GM12878 (cell line): Measurements from ENCODE around the gene KCNJ16.

ENCODE experiments used
- BHLHE40 ChIP-seq, 2 experiments: fragments of 450-650 bp in 1 of 2; IDR thresholded peaks; 2 replicates each; pipeline ENCODE4 v1.6.1; 2011 to 2017; ENCODE audit warnings: low read depth in 2 of 2, borderline replicate concordance in 1 of 2, improper control_type of control experiment in 1 of 2, low read length in 1 of 2, mild to moderate bottlenecking in 1 of 2
- CHD4 ChIP-seq: fragments of 200-600 bp; sonication (generic); IDR thresholded peaks from 2 replicates; pipeline ENCODE4 v1.6.1; 2016; ENCODE audit warnings: mild to moderate bottlenecking
- CREB1 ChIP-seq: IDR thresholded peaks from 2 replicates; pipeline ENCODE4 v1.6.1; 2012; ENCODE audit warnings: low read depth, mild to moderate bottlenecking, inconsistent platforms
- CTCF ChIP-seq, 3 experiments: IDR thresholded peaks in 2 of 3; conservative IDR thresholded peaks in 1 of 3; 2 replicates each; pipeline ENCODE4 v1.5.1; 2011; ENCODE audit warnings: low read depth in 3 of 3, low read length in 3 of 3, mild to moderate bottlenecking in 3 of 3, control low read depth in 2 of 3, moderate library complexity in 2 of 3, inconsistent platforms in 1 of 3, mixed read lengths in 1 of 3; ENCODE audit not compliant: control insufficient read depth in 2 of 3, insufficient read depth in 1 of 3; ENCODE audit errors: extremely low read depth in 1 of 3
- HCFC1 ChIP-seq: fragments of 150-350 bp; IDR thresholded peaks from 2 replicates; pipeline ENCODE4 v1.6.1; 2014; ENCODE audit warnings: low read length
- NBN ChIP-seq: fragments of 450-650 bp; IDR thresholded peaks from 2 replicates; pipeline ENCODE4 v1.6.1; 2016
- NFYB ChIP-seq: IDR thresholded peaks from 2 replicates; pipeline ENCODE4 v1.6.1; 2011; ENCODE audit warnings: low read depth, mild to moderate bottlenecking, low read length, improper control_type of control experiment, moderate library complexity; ENCODE audit not compliant: insufficient read depth
- POLR2AphosphoS5 ChIP-seq: IDR thresholded peaks from 2 replicates; pipeline ENCODE4 v1.6.1; 2011; ENCODE audit warnings: mild to moderate bottlenecking, low read length, inconsistent platforms
- RB1 ChIP-seq: fragments of 450-650 bp; formaldehyde crosslinking; IDR thresholded peaks from 2 replicates; pipeline ENCODE4 v1.6.1; 2017; ENCODE audit warnings: mild to moderate bottlenecking, borderline replicate concordance
- TF ChIP-seq, protein P1 (sequence below): IDR thresholded peaks from 2 replicates; pipeline ENCODE4 v1.6.1; 2012; ENCODE audit warnings: low read depth, low read length, improper control_type of control experiment

DNA sequence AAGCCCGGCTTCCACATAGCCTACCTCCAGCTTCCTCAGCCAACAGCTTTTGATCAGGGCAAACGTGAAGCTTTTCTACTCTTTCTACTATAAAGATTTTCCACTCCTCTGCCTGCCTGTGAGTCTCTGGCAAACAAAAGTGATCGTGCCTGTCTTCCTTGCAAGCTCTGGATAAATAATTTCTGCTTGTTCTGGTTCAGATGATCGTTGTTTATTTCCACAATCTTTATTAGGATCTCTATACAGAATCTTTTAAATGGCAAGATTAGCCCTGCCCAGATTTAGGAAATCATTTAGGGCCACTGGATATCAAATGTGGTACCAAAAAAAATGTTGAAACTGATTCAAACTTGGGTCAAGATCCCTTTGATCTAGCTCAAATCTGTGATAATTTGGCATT is 20.4 kb downstream of the KCNJ16 start:
- TF ChIP-seq CTCF (IDR thresholded peaks at IDR 0.05 in 2 of 3, conservative IDR thresholded peaks at IDR 0.05 in 1 of 3; ENCODE audit: control insufficient read depth in 2 of 3, extremely low read depth in 1 of 3, insufficient read depth in 1 of 3, low read depth in 3 of 3, low read length in 3 of 3) (no peak), CHD4 (no peak), NFYB (no peak), POLR2AphosphoS5 (no peak), NBN (no peak), RB1 (no peak), BHLHE40 (IDR thresholded peaks at IDR 0.05; ENCODE audit: borderline replicate concordance in 1 of 2, low read depth in 2 of 2, low read length in 1 of 2) (no peak), CREB1 (no peak), HCFC1 (no peak)
- TF ChIP-seq, protein P1, sequence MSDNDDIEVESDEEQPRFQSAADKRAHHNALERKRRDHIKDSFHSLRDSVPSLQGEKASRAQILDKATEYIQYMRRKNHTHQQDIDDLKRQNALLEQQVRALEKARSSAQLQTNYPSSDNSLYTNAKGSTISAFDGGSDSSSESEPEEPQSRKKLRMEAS = no peak
